H9 (cell line): Measurements from ENCODE around the gene ANKS1B. TPM values are rescaled to one million over a fixed set of nuclear protein-coding genes. Genes with fewer than 3 reads are reported as not detected.

Experiments
- DNase-seq: peaks from one replicate; pipeline ENCODE4 v3.0.0-alpha.2; 2017
- H2AFZ ChIP-seq: one replicate; pipeline ENCODE4 v1.6.1; 2013; ENCODE audit warnings: mild to moderate bottlenecking, low read length, control low read depth, moderate library complexity
- H2AK5ac ChIP-seq: 2 replicates; pipeline ENCODE4 v1.6.1; 2013; ENCODE audit warnings: low read length, control low read depth, mixed read lengths; ENCODE audit not compliant: insufficient read length
- H2BK120ac ChIP-seq: one replicate; pipeline ENCODE4 v1.6.1; 2013; ENCODE audit warnings: low read depth, mild to moderate bottlenecking, low read length, control low read depth, inconsistent platforms; ENCODE audit not compliant: poor library complexity, severe bottlenecking
- H2BK12ac ChIP-seq: 2 replicates; pipeline ENCODE4 v1.6.1; 2013; ENCODE audit warnings: low read length, control low read depth, mixed read lengths, low read depth; ENCODE audit not compliant: insufficient read length
- H2BK15ac ChIP-seq: 2 replicates; pipeline ENCODE4 v1.6.1; 2013; ENCODE audit warnings: low read depth, low read length, control low read depth
- H2BK20ac ChIP-seq: one replicate; pipeline ENCODE4 v1.6.1; 2013; ENCODE audit warnings: low read depth, mild to moderate bottlenecking, low read length, control low read depth, inconsistent platforms; ENCODE audit not compliant: poor library complexity, severe bottlenecking
- H2BK5ac ChIP-seq: 2 replicates; pipeline ENCODE4 v1.6.1; 2013; ENCODE audit warnings: low read length, control low read depth, mixed read lengths; ENCODE audit not compliant: insufficient read length
- H3K14ac ChIP-seq: 2 replicates; pipeline ENCODE4 v1.6.1; 2013; ENCODE audit warnings: low read length, control low read depth; ENCODE audit not compliant: insufficient read depth
- H3K18ac ChIP-seq: 2 replicates; pipeline ENCODE4 v1.6.1; 2013; ENCODE audit warnings: low read depth, mild to moderate bottlenecking, mixed read lengths, low read length, control low read depth; ENCODE audit not compliant: insufficient read length
- H3K23ac ChIP-seq: 2 replicates; pipeline ENCODE4 v1.6.1; 2013; ENCODE audit warnings: low read length, control low read depth, mixed read lengths, low read depth; ENCODE audit not compliant: insufficient read length
- H3K23me2 ChIP-seq: 2 replicates; pipeline ENCODE4 v1.6.1; 2013; ENCODE audit warnings: low read depth, mild to moderate bottlenecking, mixed read lengths, low read length, control low read depth; ENCODE audit not compliant: insufficient read length, poor library complexity, severe bottlenecking
- H3K27ac ChIP-seq: 2 replicates; pipeline ENCODE4 v1.5.1; 2013; ENCODE audit warnings: low read length, control low read depth, mixed read lengths, low read depth; ENCODE audit not compliant: insufficient read length
- H3K27me3 ChIP-seq: 2 replicates; pipeline ENCODE4 v1.6.1; 2013; ENCODE audit warnings: low read length, control low read depth, inconsistent platforms; ENCODE audit not compliant: insufficient read depth
- H3K4ac ChIP-seq: 2 replicates; pipeline ENCODE4 v1.6.1; 2013; ENCODE audit warnings: low read depth, mild to moderate bottlenecking, control low read depth, inconsistent platforms, low read length, moderate library complexity
- H3K4me1 ChIP-seq: 2 replicates; pipeline ENCODE4 v1.6.1; 2013; ENCODE audit warnings: low read length, control low read depth, inconsistent platforms; ENCODE audit not compliant: insufficient read depth
- H3K4me2 ChIP-seq: 2 replicates; pipeline ENCODE4 v1.6.1; 2013; ENCODE audit warnings: low read length, control low read depth, mixed read lengths; ENCODE audit not compliant: insufficient read length, insufficient read depth
- H3K56ac ChIP-seq: 2 replicates; pipeline ENCODE4 v1.6.1; 2013; ENCODE audit warnings: low read depth, mild to moderate bottlenecking, mixed read lengths, low read length, control low read depth; ENCODE audit not compliant: insufficient read length
- H3K79me1 ChIP-seq: 2 replicates; pipeline ENCODE4 v1.6.1; 2013; ENCODE audit warnings: low read depth, mild to moderate bottlenecking, moderate library complexity, low read length, control low read depth, inconsistent platforms; ENCODE audit not compliant: insufficient read depth, poor library complexity, severe bottlenecking
- H3K79me2 ChIP-seq: 2 replicates; pipeline ENCODE4 v1.6.1; 2013; ENCODE audit warnings: low read length, control low read depth, inconsistent platforms; ENCODE audit not compliant: insufficient read depth
- H3K9ac ChIP-seq: 2 replicates; pipeline ENCODE4 v1.6.1; 2013; ENCODE audit warnings: low read length, control low read depth, mixed read lengths; ENCODE audit not compliant: insufficient read length; ENCODE audit errors: extremely low read depth
- H3K9me3 ChIP-seq: one replicate; pipeline ENCODE4 v1.6.1; 2013; ENCODE audit warnings: low read depth, low read length, inconsistent platforms; ENCODE audit not compliant: control insufficient read depth
- H3T11ph ChIP-seq: one replicate; pipeline ENCODE4 v1.6.1; 2013; ENCODE audit warnings: mild to moderate bottlenecking, low read length, control low read depth, inconsistent platforms
- H4K20me1 ChIP-seq: one replicate; pipeline ENCODE4 v1.6.1; 2013; ENCODE audit not compliant: control insufficient read depth, insufficient read length, insufficient read depth
- H4K5ac ChIP-seq: 2 replicates; pipeline ENCODE4 v1.6.1; 2013; ENCODE audit warnings: low read depth, mild to moderate bottlenecking, mixed read lengths, low read length, control low read depth; ENCODE audit not compliant: insufficient read length
- H4K8ac ChIP-seq: replicated peaks from 2 replicates; pipeline ENCODE4 v1.6.1; 2013; ENCODE audit warnings: low read length, control low read depth, mixed read lengths, low read depth; ENCODE audit not compliant: insufficient read length
- H4K91ac ChIP-seq: 2 replicates; pipeline ENCODE4 v1.6.1; 2013; ENCODE audit warnings: low read depth, mild to moderate bottlenecking, moderate library complexity, mixed read lengths, low read length, control low read depth; ENCODE audit not compliant: insufficient read length
- H3K27ac Mint-ChIP-seq, 3 experiments: 2 replicates in 2 of 3; 3 replicates in 1 of 3; pipeline ENCODE4 v1.8.0; 2020 to 2021; ENCODE audit warnings: mixed read lengths in 3 of 3, mild to moderate bottlenecking in 1 of 3, moderate library complexity in 1 of 3
- H3K27me3 Mint-ChIP-seq: 2 replicates; pipeline ENCODE4 v1.8.0; 2021; ENCODE audit warnings: low read depth, mild to moderate bottlenecking, moderate library complexity, mixed read lengths
- H3K36me3 Mint-ChIP-seq, 3 experiments: 2 replicates in 2 of 3; 3 replicates in 1 of 3; pipeline ENCODE4 v1.8.0; 2020 to 2021; ENCODE audit warnings: low read depth in 3 of 3, mixed read lengths in 3 of 3; ENCODE audit not compliant: insufficient read depth in 1 of 3
- H3K4me1 Mint-ChIP-seq, 2 experiments: 2 replicates each; pipeline ENCODE4 v1.8.0; 2020; ENCODE audit warnings: mixed read lengths in 2 of 2
- H3K4me3 Mint-ChIP-seq, 2 experiments: 2 replicates in 1 of 2; 3 replicates in 1 of 2; pipeline ENCODE4 v1.8.0; 2020 to 2021; ENCODE audit warnings: mild to moderate bottlenecking in 2 of 2, mixed read lengths in 2 of 2, moderate library complexity in 1 of 2
- H3K9me3 Mint-ChIP-seq, 2 experiments: 2 replicates in 1 of 2; 3 replicates in 1 of 2; pipeline ENCODE4 v1.8.0; 2020; ENCODE audit warnings: mild to moderate bottlenecking in 2 of 2, mixed read lengths in 2 of 2, moderate library complexity in 1 of 2
- WGBS: extraction: QIAGEN DNeasy Blood & Tissue Kit; methylation state at CpG from one replicate; pipeline ENCODE4 v1.1.7; 2013; ENCODE audit warnings: missing lambda C conversion rate, low lambda C conversion rate, mixed read lengths; ENCODE audit not compliant: insufficient read length; ENCODE audit errors: extremely low coverage; 5-methylcytosine and 5-hydroxymethylcytosine counted together
- total RNA-seq: library from RNA; stranded (reverse); gene quantifications from 2 replicates; pipeline ENCODE4 v1.2.1, GENCODE V29; 2021
- TF ChIP-seq, protein P1 (sequence below): fragments of 200-600 bp; sonication (generic); conservative IDR thresholded peaks from 3 replicates; pipeline ENCODE4 v1.8.0; 2021; ENCODE audit warnings: antibody characterized with exemption, mild to moderate bottlenecking

ANKS1B gene
- total RNA-seq, 1 experiment from 2014 or later: 4.1 TPM

DNA sequence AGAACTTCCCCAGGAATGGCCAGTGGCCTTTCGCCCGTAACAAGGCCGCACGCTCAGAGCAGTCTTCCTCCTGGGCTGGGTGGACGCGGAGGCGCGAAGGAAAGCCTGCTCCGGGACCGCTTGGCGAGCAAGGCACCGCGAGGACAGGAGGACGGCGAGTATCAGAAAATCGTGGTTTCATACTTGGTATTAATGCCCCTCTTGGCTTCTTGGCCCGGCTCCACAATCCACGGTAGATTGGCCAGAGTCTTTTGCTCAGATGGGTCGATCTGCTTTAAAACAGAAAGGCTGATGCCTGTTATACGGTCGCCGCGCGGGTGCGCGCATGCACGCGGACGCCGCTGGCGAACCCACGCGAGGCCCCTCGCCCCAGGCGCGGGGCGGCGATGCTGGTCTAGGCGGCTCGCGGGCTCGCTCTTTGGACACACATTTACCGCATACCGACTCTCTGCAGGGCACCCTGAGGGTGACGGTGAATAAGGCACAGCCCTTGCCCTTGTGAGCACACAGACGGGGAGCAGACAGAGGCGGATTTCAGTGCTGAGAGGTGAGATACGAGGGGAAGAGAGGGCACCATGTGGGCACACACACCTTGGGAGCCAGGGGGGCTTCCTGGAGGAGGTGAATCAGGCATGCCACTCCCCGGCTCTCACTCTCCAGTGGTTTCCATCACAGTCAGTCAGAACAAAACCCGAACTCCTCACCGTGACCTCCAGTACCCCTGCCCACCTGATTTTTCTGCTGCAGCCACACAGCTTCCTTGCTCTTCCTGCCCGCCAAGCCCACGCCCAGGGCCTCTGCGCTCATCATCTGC lies 1239.0 kb downstream of the ANKS1B start:
- Mint-ChIP-seq H3K36me3 (no peaks in the 10 kb centered on the region), H3K4me3 (peak overlapping the region; percentile 50 to 57; a peak in 4 of 5 replicates)

More for the DNA sequence above, 1239.0 kb downstream of the ANKS1B start:
- Histone ChIP-seq H3K56ac (no peak overlapping the region), H3K27ac (no peak overlapping the region), H3K4ac (no peak overlapping the region), H3K14ac (no peak overlapping the region), H3K4me2 (peak overlapping the region; percentile 67), H4K8ac (no peak overlapping the region), H2AFZ (no peak overlapping the region), H4K20me1 (no peaks in the 10 kb centered on the region), H3K4me1 (peaks cover 3% of the 10 kb centered on the region; the same call in 1 of the 2 replicates), H4K91ac (no peak overlapping the region), H3K79me2 (no peaks in the 10 kb centered on the region), H2BK120ac (no peak overlapping the region), H2BK20ac (no peak overlapping the region), H3K79me1 (no peaks in the 10 kb centered on the region), H3K9me3 (no peaks in the 10 kb centered on the region), H3T11ph (no peak overlapping the region), H2BK12ac (no peak overlapping the region), H3K23me2 (no peaks in the 10 kb centered on the region), H2BK15ac (no peak overlapping the region), H3K9ac (no peak overlapping the region), H3K23ac (no peak overlapping the region), H4K5ac (no peak overlapping the region), H2AK5ac (no peak overlapping the region), H2BK5ac (no peak overlapping the region), H3K27me3 (no peaks in the 10 kb centered on the region), H3K18ac (no peak overlapping the region)
- Mint-ChIP-seq H3K9me3 (no peaks in the 10 kb centered on the region), H3K4me1 (peaks cover 21 to 30% of the 10 kb centered on the region in 2 experiments), H3K27me3 (peaks cover 24% of the 10 kb centered on the region), H3K27ac (peak overlapping the region in 1 of 3 experiments; percentile 44; a peak in 1 of 7 replicates)
- no CpG with 5 or more reads among the region's 54 CpGs for WGBS
- DNase-seq: peak; percentile 46
- TF ChIP-seq, protein P1, sequence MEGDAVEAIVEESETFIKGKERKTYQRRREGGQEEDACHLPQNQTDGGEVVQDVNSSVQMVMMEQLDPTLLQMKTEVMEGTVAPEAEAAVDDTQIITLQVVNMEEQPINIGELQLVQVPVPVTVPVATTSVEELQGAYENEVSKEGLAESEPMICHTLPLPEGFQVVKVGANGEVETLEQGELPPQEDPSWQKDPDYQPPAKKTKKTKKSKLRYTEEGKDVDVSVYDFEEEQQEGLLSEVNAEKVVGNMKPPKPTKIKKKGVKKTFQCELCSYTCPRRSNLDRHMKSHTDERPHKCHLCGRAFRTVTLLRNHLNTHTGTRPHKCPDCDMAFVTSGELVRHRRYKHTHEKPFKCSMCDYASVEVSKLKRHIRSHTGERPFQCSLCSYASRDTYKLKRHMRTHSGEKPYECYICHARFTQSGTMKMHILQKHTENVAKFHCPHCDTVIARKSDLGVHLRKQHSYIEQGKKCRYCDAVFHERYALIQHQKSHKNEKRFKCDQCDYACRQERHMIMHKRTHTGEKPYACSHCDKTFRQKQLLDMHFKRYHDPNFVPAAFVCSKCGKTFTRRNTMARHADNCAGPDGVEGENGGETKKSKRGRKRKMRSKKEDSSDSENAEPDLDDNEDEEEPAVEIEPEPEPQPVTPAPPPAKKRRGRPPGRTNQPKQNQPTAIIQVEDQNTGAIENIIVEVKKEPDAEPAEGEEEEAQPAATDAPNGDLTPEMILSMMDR: no peak
